HepG2 (cell line): ENCODE data around the gene ARL16. TPM values are rescaled to one million over a fixed set of nuclear protein-coding genes. Genes with fewer than 3 reads are reported as not detected.
A peak's percentile ranks its signal among the peaks of the same experiment; 100 is the strongest.

Experiments used
- ARID2 ChIP-seq: sonication (generic); formaldehyde crosslinking; IDR thresholded peaks from 2 replicates; pipeline ENCODE4 v1.8.1; 2022; ENCODE audit warnings: mild to moderate bottlenecking, missing genetic modification reagents, borderline replicate concordance
- ATF7-NPFF ChIP-seq: sonication (generic); formaldehyde crosslinking; IDR thresholded peaks from 2 replicates; pipeline ENCODE4 v1.8.1; 2023; ENCODE audit warnings: mild to moderate bottlenecking, low read depth, missing genetic modification reagents, moderate library complexity
- EED ChIP-seq: sonication (generic); formaldehyde crosslinking; IDR thresholded peaks from 2 replicates; pipeline ENCODE4 v1.5.0; 2020; ENCODE audit warnings: mild to moderate bottlenecking, missing genetic modification reagents
- GLI4 ChIP-seq: sonication (generic); formaldehyde crosslinking; IDR thresholded peaks from 2 replicates; pipeline ENCODE4 v1.5.1; 2020; ENCODE audit warnings: missing genetic modification reagents, mild to moderate bottlenecking, moderate library complexity, borderline replicate concordance
- HMG20B ChIP-seq: conservative IDR thresholded peaks from 2 replicates; pipeline ENCODE4 v1.6.1; 2016; ENCODE audit warnings: missing genetic modification reagents, missing compliant biosample characterization
- HOXD1 ChIP-seq: sonication (generic); formaldehyde crosslinking; IDR thresholded peaks from 2 replicates; pipeline ENCODE4 v1.5.0; 2020; ENCODE audit warnings: missing genetic modification reagents
- KLF12 ChIP-seq: sonication (generic); formaldehyde crosslinking; IDR thresholded peaks from 2 replicates; pipeline ENCODE4 v1.4.0; 2020; ENCODE audit warnings: missing genetic modification reagents, borderline replicate concordance
- MED1 ChIP-seq: sonication (generic); formaldehyde crosslinking; IDR thresholded peaks from 2 replicates; pipeline ENCODE4 v1.4.0; 2020; ENCODE audit warnings: missing genetic modification reagents
- PITX1 ChIP-seq: sonication (generic); formaldehyde crosslinking; IDR thresholded peaks from 2 replicates; pipeline ENCODE4 v1.5.1; 2020; ENCODE audit warnings: mild to moderate bottlenecking, missing genetic modification reagents
- SALL2 ChIP-seq: sonication (generic); formaldehyde crosslinking; IDR thresholded peaks from 2 replicates; pipeline ENCODE4 v1.8.1; 2023; ENCODE audit warnings: mild to moderate bottlenecking, missing genetic modification reagents, inconsistent platforms
- SMAD3 ChIP-seq: sonication (generic); formaldehyde crosslinking; IDR thresholded peaks from 2 replicates; pipeline ENCODE4 v1.4.0; 2020; ENCODE audit warnings: missing genetic modification reagents
- TOE1 ChIP-seq: sonication (generic); formaldehyde crosslinking; IDR thresholded peaks from 2 replicates; pipeline ENCODE4 v1.4.0; 2020; ENCODE audit warnings: mild to moderate bottlenecking, missing genetic modification reagents
- ZEB1 ChIP-seq: IDR thresholded peaks from 2 replicates; pipeline ENCODE4 v1.6.1; 2012; ENCODE audit warnings: mild to moderate bottlenecking, low read depth, inconsistent platforms; ENCODE audit not compliant: insufficient replicate concordance
- ZFP82 ChIP-seq: sonication (generic); formaldehyde crosslinking; IDR thresholded peaks from 2 replicates; pipeline ENCODE4 v1.5.1; 2020; ENCODE audit warnings: mild to moderate bottlenecking, missing genetic modification reagents, borderline replicate concordance
- ZNF260 ChIP-seq: sonication (generic); formaldehyde crosslinking; IDR thresholded peaks from 2 replicates; pipeline ENCODE4 v1.4.0; 2020; ENCODE audit warnings: missing genetic modification reagents, low read depth, mild to moderate bottlenecking, borderline replicate concordance
- ZNF552 ChIP-seq: sonication (generic); formaldehyde crosslinking; IDR thresholded peaks from 2 replicates; pipeline ENCODE4 v1.9.0; 2022; ENCODE audit warnings: missing genetic modification reagents, mild to moderate bottlenecking, borderline replicate concordance
- polyA plus RNA-seq, 8 experiments: library from polyadenylated mRNA; depleted of rRNA in 3 of 8; stranded (reverse) in 7 of 8; unstranded in 1 of 8; fragments of >200 nt; fragmentation: Illumina TruSeq in 4 of 8; extraction: Trizol in 4 of 8; gene quantifications; 2 replicates each; pipeline versions ENCODE4 v1.2.1 to v1.2.3, GENCODE V29; 2011 to 2016; ENCODE audit warnings: low read depth in 4 of 8, missing spikeins in 1 of 8, mixed read lengths in 1 of 8; ENCODE audit not compliant: insufficient read depth in 1 of 8
- total RNA-seq, 5 experiments: library from RNA; depleted of rRNA; stranded (reverse); fragments of >200 nt; fragmentation: Illumina TruSeq; extraction: Trizol; gene quantifications; 2 replicates each; pipeline ENCODE4 v1.2.3, GENCODE V29; 2016; ENCODE audit warnings: low read depth in 1 of 5
- TF ChIP-seq, protein P1 (sequence below): sonication (generic); formaldehyde crosslinking; IDR thresholded peaks from 2 replicates; pipeline ENCODE4 v1.4.0; 2020; ENCODE audit warnings: missing genetic modification reagents, borderline replicate concordance
- TF ChIP-seq, protein P2 (sequence below): IDR thresholded peaks from 2 replicates; pipeline ENCODE4 v1.6.1; 2018; ENCODE audit warnings: missing genetic modification reagents
- TF ChIP-seq, protein P3 (sequence below): sonication (generic); formaldehyde crosslinking; IDR thresholded peaks from 2 replicates; pipeline ENCODE4 v1.4.0; 2020; ENCODE audit warnings: missing genetic modification reagents
- TF ChIP-seq, protein P4 (sequence below): sonication (generic); formaldehyde crosslinking; IDR thresholded peaks from 2 replicates; pipeline ENCODE4 v1.9.0; 2021; ENCODE audit warnings: missing genetic modification reagents, borderline replicate concordance

The ARL16 gene
- total and polyA plus RNA-seq, 2 of the 13 experiments (the other 11 are each of a cell fraction or from before 2014, with no cell fraction given) = 20.8 to 30.8 TPM

GRCh38 chr17:81712468-81713003 is 28.9 kb upstream of the ARL16 start (continued):
- no peak for TF ChIP-seq ARID2 (CRISPR knock-in tag)
- TF ChIP-seq GLI4 = no peak
- TF ChIP-seq, protein P1, sequence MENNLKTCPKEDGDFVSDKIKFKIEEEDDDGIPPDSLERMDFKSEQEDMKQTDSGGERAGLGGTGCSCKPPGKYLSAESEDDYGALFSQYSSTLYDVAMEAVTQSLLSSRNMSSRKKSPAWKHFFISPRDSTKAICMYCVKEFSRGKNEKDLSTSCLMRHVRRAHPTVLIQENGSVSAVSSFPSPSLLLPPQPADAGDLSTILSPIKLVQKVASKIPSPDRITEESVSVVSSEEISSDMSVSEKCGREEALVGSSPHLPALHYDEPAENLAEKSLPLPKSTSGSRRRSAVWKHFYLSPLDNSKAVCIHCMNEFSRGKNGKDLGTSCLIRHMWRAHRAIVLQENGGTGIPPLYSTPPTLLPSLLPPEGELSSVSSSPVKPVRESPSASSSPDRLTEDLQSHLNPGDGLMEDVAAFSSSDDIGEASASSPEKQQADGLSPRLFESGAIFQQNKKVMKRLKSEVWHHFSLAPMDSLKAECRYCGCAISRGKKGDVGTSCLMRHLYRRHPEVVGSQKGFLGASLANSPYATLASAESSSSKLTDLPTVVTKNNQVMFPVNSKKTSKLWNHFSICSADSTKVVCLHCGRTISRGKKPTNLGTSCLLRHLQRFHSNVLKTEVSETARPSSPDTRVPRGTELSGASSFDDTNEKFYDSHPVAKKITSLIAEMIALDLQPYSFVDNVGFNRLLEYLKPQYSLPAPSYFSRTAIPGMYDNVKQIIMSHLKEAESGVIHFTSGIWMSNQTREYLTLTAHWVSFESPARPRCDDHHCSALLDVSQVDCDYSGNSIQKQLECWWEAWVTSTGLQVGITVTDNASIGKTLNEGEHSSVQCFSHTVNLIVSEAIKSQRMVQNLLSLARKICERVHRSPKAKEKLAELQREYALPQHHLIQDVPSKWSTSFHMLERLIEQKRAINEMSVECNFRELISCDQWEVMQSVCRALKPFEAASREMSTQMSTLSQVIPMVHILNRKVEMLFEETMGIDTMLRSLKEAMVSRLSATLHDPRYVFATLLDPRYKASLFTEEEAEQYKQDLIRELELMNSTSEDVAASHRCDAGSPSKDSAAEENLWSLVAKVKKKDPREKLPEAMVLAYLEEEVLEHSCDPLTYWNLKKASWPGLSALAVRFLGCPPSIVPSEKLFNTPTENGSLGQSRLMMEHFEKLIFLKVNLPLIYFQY (CRISPR knock-in tag) = no peak
- TF ChIP-seq ZFP82 (CRISPR knock-in tag) = no peak
- no peak for TF ChIP-seq SMAD3
- TF ChIP-seq, protein P2, sequence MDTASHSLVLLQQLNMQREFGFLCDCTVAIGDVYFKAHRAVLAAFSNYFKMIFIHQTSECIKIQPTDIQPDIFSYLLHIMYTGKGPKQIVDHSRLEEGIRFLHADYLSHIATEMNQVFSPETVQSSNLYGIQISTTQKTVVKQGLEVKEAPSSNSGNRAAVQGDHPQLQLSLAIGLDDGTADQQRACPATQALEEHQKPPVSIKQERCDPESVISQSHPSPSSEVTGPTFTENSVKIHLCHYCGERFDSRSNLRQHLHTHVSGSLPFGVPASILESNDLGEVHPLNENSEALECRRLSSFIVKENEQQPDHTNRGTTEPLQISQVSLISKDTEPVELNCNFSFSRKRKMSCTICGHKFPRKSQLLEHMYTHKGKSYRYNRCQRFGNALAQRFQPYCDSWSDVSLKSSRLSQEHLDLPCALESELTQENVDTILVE (CRISPR knock-in tag) = no peak
- TF ChIP-seq ZEB1 = no peak
- TF ChIP-seq, protein P3, sequence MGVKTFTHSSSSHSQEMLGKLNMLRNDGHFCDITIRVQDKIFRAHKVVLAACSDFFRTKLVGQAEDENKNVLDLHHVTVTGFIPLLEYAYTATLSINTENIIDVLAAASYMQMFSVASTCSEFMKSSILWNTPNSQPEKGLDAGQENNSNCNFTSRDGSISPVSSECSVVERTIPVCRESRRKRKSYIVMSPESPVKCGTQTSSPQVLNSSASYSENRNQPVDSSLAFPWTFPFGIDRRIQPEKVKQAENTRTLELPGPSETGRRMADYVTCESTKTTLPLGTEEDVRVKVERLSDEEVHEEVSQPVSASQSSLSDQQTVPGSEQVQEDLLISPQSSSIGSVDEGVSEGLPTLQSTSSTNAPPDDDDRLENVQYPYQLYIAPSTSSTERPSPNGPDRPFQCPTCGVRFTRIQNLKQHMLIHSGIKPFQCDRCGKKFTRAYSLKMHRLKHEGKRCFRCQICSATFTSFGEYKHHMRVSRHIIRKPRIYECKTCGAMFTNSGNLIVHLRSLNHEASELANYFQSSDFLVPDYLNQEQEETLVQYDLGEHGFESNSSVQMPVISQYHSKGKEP (CRISPR knock-in tag) = 0 out of 2 replicates have a peak, but pooled peaks have one; percentile 51
- peak; percentile 47; the same call in 1 of the 2 replicates for TF ChIP-seq MED1 (CRISPR knock-in tag)
- TF ChIP-seq ATF7-NPFF (CRISPR knock-in tag) = no peak
- TF ChIP-seq KLF12 (CRISPR knock-in tag) = 0 out of 2 replicates have a peak, but pooled peaks have one; percentile 29
- no peak for TF ChIP-seq ZNF260 (CRISPR knock-in tag)
- TF ChIP-seq TOE1 (CRISPR knock-in tag) = no peak
- TF ChIP-seq EED (CRISPR knock-in tag) = no peak
- peak; percentile 49; the same call in 1 of the 2 replicates for TF ChIP-seq PITX1
- peak; percentile 78 for TF ChIP-seq ZNF552 (CRISPR knock-in tag)
- TF ChIP-seq HMG20B (CRISPR knock-in tag) = no peak
- TF ChIP-seq, protein P4, sequence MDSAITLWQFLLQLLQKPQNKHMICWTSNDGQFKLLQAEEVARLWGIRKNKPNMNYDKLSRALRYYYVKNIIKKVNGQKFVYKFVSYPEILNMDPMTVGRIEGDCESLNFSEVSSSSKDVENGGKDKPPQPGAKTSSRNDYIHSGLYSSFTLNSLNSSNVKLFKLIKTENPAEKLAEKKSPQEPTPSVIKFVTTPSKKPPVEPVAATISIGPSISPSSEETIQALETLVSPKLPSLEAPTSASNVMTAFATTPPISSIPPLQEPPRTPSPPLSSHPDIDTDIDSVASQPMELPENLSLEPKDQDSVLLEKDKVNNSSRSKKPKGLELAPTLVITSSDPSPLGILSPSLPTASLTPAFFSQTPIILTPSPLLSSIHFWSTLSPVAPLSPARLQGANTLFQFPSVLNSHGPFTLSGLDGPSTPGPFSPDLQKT (CRISPR knock-in tag) = no peak
- no peak; the same call in 1 of the 2 replicates for TF ChIP-seq SALL2
- TF ChIP-seq HOXD1 (CRISPR knock-in tag) = 0 out of 2 replicates have a peak, but pooled peaks have one; percentile 32
